Colon (tissue), 2 donors: ENCODE data around the gene ANK3.

Experiments used
- FAIRE-seq: peaks from 2 replicates; lab custom pipeline; 2012; peaks lifted over from hg19 to GRCh38; lab: Jason Lieb, UNC
- donor health status: control.
- donor health status: control.

The ANK3 gene

DNA sequence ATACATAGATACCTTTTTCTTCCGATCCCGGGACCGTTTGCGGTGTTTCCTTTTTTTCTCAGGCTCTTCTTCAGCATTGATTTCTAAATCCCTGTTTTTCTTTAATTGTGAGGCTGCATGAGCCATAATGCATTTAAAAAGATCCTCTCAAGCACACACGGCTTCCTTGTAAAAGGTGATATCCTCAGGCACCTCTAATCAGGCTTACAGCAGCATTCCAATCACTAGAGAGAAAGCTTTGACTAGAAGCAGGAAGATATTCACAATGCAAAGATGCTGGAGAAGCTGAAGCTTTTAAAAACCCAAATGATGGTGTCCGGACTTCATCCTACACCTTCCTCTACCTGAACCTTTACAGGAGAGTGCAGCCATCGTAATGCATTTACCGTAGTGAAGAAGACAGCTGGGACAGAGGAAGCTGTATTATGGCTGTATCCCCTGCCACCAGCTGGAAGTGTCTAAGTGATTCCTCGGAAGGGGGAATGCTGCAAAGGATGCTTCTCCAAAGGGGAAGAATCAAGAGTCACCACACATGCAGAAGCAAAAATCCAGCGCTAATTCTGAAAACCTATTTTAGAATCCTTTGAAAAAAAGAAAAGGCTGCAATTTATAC, at the start of gene ANK3:
Gene ANK3, minus strand, starts transcription at position 463 of the 613 bp plus-strand sequence. Its CDS starts 337 bp downstream, at position 126.
- FAIRE-seq, result no peak

DNA sequence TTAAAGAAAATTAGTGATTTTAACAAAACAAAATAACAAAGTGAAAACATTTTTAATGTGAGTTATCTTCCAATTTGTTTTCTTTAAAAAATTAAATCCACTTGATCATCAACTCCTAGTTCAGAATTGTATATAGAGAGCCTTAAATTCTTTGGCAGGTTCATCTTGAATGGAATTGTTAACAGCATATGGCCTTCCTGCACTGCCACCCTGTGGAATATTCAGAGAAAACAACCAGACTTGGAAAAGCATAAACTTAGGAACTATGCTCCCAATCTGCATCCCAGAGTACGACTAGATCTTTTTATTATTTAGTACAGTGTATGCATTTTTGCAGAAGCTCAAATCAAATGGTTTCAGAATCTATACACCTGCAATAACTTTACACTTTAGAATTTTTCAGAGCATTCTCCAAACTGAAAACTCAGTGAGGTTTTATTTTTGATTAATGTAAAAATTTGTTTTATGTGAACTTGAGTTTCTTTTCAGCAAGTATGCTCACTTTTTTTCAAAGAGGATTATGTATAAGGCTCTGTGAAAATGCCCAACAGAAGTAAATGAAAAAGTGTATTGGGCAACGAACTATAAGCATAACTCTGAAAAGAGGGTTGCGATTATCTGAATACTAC, 44.9 kb upstream of the ANK3 start:
- peak; percentile 18 for FAIRE-seq

DNA sequence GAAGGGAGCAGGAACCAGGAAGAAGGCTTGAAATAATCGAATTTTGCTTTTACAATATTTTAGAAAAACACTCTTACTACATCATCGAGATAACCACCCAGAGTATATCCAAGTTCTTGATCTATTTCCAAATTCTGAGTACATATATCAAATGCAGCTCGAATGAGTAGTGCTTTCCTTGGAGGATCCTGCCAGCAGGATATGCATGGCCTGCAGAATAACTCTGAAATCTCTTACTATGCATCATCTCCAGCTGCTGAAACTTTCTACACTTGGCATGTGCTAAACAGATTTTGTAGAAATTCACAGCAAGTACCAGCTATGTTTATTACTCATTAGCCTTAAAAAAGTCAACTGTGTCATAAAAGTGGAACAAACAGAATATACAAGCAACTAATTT, 44.0 kb upstream of the ANK3 start:
- FAIRE-seq, result no peak

DNA sequence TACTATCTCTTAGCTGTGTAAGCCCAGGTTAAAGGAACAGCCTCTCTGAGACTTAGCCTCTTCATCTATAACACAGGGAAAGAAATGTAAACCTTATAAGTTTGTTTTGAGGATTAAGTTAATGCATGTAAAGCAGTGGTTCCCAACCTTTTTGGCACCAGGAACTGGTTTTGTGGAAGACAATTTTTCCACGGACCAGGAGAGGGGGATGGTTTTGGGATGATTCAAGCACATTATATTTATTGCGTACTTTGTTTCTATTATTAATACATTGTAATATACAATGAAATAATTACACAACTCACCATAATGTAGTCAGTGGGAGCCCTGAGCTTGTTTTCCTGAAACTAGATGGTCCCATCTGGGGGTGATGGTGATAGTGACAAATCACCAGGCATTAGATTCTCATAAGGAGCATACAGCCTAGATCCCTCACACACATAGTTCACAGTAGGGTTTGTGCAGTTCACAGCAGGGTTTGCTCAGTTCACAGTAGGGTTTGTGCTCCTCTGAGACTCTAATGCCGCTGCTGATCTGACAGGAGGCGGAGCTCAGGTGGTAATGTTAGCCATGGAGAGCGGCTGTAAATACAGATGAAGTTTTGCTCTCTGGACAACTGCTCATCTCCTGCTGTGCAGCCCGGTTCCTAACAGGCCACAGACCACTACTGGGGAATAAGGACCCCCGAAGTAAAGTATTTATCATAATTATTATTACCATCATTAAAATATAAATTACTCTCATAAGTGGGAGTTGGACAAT, 41.3 kb upstream of the ANK3 start:
- no peak for FAIRE-seq

DNA sequence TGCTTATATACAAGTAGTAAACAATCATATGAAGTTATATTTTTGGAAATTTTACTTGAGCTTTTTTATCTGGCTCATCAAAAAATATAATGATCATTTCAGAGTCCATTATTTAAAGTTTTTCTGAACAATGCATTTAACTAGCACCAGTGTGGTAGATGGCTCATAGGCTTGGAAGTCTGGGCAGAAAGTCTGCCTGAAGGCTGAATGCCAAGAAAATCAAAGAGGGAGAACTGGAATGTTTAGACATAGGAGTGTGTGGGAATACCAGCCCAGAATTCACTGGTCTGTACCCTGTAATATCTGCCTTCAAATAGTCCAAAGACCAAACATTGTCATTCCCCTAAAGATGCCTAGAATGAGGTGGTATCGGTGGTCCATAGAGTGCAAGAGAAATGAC, 40.3 kb upstream of the ANK3 start:
- FAIRE-seq, result no peak

DNA sequence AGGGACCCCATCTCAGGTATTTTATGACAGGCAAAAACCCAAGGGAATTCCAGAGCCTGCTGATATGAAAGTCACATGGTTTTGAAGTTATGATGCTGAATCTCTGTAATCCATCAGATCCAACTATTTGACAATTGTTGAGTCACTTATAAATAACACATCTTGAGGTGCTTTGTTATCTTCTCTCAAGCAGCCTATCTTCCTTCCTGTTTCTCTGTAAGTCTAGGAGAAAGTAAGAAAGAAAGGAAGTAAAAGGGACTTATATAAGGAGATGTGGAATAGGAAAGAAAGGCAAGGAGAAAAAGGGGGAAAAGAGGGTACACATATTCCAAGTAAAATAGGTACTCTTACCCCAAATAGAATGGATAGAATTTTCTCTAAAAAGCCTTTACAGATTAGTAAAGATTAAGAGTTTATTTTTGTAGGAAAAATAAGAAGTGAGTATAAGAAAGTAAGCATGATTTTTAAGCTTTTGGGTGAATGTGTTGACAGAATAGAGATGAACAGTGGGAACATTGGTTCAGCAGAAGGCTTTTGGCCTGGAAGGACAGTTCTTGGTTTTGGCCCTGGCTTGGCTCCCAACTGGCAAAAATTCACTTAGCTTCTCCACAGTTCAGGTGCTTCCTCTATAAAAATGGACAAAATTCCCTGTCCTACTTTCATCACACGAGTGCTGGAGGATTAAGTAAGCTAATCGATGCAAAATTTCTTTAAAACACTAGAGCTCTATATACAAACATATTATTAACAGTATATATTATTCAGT, 39.6 kb upstream of the ANK3 start:
- FAIRE-seq, result no peak

DNA sequence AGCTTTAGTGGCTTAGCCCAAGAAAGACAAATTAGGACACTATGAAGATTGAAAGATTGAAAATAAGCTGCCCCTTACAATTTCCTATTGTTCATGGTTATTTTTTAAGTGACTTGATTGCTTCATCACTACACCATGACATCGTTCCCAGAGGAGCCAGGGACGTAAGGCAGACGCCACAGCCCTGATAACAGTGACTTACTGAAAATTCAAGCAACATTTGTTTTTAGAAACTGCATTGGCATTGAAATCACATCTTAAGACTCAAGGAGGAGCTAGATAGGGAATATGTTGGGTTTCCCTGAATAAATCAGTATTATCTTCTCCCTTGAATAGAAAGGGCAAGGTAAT, 38.7 kb upstream of the ANK3 start:
- FAIRE-seq, result no peak

DNA sequence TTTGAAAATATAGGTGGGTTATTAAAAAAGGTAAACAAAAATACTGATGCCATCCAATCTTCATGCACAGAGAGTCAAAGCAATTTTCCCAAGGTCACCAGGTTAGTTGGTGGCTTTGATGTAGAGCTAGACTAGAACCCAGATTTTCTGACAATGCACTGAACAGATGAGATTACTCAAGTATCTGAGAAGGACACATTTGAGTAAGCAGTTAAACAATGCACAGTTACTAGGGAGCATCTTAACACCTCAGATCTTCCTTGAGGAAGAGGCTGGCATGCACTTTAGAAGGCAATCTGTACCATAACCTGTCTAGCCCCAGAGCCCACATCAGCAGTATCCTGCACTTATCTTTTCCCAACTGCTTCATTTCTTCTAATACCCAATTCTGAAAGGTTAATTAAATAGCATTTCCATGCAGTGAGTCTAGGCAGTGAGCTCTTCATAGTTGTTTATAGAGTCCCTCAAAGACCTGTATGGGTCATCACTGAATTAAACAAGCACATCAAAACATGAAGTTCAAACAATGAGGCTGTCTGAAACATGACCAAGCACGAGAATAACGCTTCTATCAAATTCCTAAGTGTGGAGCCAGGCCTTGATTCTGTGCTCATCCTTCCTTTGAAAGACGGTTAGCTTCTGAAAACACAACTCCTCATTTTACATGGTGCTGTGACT, 38.2 kb upstream of the ANK3 start:
- no peak for FAIRE-seq

DNA sequence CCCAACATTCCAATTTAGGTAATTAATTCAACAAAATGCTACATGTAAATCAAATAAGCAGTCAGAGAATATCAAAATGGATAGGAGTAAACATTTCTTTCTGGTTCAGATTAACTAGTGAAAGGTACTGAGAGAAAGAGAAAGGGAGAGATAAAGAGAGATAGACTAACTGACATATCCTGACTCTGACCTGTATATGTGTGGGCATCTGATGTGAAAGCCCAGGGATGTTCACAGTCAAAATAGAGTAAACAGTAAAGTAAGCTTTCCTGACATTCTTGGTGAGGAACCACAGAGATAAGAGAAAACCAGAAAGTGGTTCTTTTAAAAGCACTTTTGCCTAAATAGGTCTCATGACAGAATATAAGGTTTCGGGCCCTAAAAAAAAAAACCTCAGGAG, 37.5 kb upstream of the ANK3 start:
- FAIRE-seq, result no peak

- FAIRE-seq, result no peak
These were observed 36.8 kb upstream of the ANK3 start for GRCh38 chr10:60426425-60426824.

- FAIRE-seq, result no peak
These were observed 35.9 kb upstream of the ANK3 start for GRCh38 chr10:60425392-60426110.

- no peak for FAIRE-seq
These were observed 35.3 kb upstream of the ANK3 start for GRCh38 chr10:60424971-60425370.

- FAIRE-seq, result no peak
These were observed 34.2 kb upstream of the ANK3 start for GRCh38 chr10:60423920-60424319.

DNA sequence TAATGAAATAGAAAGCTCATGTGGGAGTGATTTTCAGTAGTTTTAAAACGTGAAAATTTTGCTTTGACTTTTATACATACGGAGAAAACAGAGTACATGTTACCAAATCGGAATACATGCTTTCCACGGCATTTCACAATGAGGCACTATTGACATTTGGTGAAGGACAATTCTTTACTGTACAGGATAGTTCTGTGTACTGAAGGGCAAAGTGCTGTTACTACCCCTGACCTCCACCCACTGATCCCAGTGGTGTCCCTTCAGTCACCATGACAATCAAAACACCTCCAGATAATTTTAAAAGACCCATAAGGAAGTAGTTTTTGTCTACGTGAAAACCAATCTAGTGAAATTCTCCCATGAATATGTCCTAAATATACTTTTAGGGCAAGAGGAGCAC, 33.1 kb upstream of the ANK3 start:
- no peak for FAIRE-seq

DNA sequence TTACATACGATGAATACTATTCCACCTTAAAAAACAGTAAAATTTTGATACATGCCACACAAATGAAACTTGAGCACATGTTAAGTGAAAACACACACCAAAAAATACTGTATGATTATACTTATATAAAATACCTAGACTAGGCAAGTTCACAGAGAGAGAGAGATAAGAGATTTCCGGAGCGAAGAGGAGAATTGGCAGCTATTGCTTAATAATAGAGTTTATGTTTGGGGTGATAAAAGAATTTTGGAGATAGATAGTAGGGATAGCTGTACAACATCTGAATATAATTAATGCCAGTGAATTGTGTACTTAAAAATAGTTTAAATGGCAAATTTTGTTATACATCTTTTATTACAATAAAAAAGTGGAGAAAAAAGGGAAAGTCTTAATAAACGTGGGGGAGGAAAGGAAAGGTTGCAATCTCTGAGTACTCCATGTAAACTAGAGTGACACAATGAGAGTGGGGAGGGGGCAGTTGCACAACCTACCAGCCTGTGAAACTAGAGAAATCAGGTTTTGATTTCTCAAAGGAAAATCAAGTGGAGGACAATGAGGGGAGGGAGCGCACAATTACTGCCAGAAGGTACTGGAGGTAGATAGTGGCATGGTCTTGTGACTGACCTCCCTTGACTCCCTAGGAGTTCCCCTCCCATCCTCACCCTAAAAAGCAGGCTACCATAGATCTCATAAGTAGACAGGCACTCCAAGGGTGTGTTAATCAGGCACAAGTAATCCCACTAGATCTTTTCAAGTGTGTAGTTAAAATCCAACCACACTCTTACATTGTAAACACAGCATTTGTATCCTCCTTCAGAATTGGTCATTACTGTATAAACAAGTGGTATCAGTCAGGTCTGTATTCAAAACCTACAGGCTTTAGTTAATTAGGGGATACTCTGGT, 31.6 kb upstream of the ANK3 start:
- FAIRE-seq, result no peak

- no peak for FAIRE-seq
These were observed 29.6 kb upstream of the ANK3 start for GRCh38 chr10:60419249-60419648.

- FAIRE-seq, result no peak
These were observed 28.2 kb upstream of the ANK3 start for GRCh38 chr10:60417901-60418300.

DNA sequence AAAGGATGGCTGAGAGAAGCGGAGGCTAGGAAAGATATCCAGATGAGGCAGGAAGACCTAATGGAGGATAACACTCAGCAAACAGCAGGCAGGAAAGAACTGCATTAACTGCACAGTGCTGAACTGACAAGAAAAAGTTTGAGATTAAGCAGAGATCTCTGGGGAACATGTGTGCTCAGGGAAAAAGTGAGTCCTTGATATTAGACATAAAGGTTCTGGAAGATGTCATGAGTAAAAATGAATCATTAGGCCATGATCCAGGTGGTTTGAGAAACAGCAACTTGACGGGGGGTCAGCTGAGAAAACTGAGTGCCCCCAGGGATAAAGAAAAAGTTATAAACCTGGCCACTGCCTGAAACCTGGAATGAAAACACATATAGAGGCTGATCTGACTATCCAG, 27.3 kb upstream of the ANK3 start:
- no peak for FAIRE-seq

- no peak for FAIRE-seq
These were observed 25.4 kb upstream of the ANK3 start for GRCh38 chr10:60414877-60415585.

- FAIRE-seq, result no peak
These were observed 24.4 kb upstream of the ANK3 start for GRCh38 chr10:60414111-60414510.
